HEK293T (cell line): ENCODE measurements around the gene RAB9B.

Source experiments
- ARNT ChIP-seq: fragments of 450-650 bp; IDR thresholded peaks from 2 replicates; pipeline ENCODE4 v1.6.1; 2017; ENCODE audit warnings: mild to moderate bottlenecking
- ELF4 ChIP-seq: fragments of 450-650 bp; IDR thresholded peaks from 2 replicates; pipeline ENCODE4 v1.6.1; 2017; ENCODE audit warnings: antibody characterized with exemption
- FOXM1 ChIP-seq: fragments of 450-650 bp; IDR thresholded peaks from 2 replicates; pipeline ENCODE4 v1.6.1; 2017; ENCODE audit warnings: mild to moderate bottlenecking, borderline replicate concordance
- LEF1 ChIP-seq: fragments of 450-650 bp; IDR thresholded peaks from 2 replicates; pipeline ENCODE4 v1.6.1; 2017; ENCODE audit warnings: mild to moderate bottlenecking, borderline replicate concordance

DNA sequence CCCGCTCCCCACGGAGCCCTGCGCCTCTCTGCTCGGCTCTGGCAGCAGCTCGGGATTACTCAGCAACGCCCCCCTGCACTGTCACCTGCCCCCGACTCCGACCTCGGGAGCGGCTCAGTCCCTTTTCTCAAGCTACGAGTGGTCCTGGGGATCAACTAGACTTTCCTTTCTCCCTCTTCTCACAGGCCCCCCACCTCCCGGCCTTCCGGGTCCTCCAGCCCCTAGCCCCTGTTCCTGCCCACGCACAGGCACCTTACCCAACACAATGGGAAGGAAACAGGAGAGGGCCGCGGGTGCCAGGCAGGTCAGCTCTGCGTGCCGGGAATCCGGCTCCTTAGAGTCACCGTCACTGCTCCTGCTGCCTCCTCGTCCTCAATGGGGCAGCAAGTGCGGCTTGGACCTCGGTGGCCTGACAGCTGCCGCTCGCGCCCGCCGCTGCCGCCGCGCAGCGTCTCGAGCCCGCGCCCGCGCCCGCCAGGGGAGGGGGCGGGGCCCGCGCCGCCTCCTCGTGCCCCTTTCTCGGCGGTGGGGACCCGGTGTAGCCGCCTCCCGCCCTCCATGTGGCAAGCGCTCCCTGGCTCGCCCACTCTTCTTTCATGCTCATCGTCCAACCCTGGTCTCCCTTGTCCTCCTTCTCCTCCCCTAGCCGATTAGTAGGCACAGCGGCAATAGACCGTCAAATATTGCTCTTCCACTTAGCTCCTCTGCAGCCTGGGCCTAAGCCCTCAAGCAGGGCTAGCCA is at the start of gene RAB9B:
- TF ChIP-seq FOXM1 (no peak), LEF1 (0 out of 2 replicates have a peak, but pooled peaks have one; percentile 29), ARNT (0 out of 2 replicates have a peak, but pooled peaks have one; percentile 7), ELF4 (no peak)
